ENCODE data around the gene DOK5. TPM values are rescaled to one million over a fixed set of nuclear protein-coding genes. Genes with fewer than 3 reads are reported as not detected.

Gene DOK5
- total RNA-seq, 6 experiments from 2014 or later = 0.14 TPM; not detected in 5

DNA sequence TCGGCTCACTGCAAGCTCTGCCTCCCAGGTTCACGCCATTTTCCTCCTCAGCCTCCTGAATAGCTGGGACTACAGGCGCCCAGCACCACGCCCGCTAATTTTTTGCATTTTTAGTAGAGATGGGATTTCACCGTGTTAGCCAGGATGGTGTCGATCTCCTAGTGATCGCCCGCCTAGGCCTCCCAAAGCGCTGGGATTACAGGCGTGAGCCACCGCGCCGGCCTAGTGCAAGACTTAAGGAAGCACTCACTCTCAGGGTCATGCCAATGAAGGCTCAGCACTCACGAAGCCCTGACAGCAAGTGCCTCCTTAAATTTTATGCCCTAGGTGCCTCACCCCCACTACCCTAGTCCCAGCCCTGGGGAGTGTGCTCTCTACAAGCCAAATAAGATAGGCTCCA is 4.7 kb upstream of the DOK5 start:
- H3K27me3 Mint-ChIP-seq (ENCODE audit: insufficient read depth) = peaks cover under 1% of the 10 kb centered on the region; the same call in 1 of the 2 replicates
- H3K4me1 Mint-ChIP-seq (ENCODE audit: low read depth) = no peaks in the 10 kb centered on the region
- H3K4me3 Mint-ChIP-seq = no peak overlapping the region
- no peak overlapping the region for H3K27ac Mint-ChIP-seq
- H3K9me3 Mint-ChIP-seq = no peaks in the 10 kb centered on the region
- no peaks in the 10 kb centered on the region for H3K36me3 Mint-ChIP-seq (ENCODE audit: low read depth)
- TF ChIP-seq, protein P1, sequence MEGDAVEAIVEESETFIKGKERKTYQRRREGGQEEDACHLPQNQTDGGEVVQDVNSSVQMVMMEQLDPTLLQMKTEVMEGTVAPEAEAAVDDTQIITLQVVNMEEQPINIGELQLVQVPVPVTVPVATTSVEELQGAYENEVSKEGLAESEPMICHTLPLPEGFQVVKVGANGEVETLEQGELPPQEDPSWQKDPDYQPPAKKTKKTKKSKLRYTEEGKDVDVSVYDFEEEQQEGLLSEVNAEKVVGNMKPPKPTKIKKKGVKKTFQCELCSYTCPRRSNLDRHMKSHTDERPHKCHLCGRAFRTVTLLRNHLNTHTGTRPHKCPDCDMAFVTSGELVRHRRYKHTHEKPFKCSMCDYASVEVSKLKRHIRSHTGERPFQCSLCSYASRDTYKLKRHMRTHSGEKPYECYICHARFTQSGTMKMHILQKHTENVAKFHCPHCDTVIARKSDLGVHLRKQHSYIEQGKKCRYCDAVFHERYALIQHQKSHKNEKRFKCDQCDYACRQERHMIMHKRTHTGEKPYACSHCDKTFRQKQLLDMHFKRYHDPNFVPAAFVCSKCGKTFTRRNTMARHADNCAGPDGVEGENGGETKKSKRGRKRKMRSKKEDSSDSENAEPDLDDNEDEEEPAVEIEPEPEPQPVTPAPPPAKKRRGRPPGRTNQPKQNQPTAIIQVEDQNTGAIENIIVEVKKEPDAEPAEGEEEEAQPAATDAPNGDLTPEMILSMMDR (IDR thresholded peaks at IDR 0.05) = no peak
- no peak for DNase-seq

- Mint-ChIP-seq H3K27ac (no peak overlapping the region), H3K9me3 (no peaks in the 10 kb centered on the region), H3K4me1 (ENCODE audit: low read depth) (no peaks in the 10 kb centered on the region), H3K4me3 (no peak overlapping the region), H3K36me3 (ENCODE audit: low read depth) (no peaks in the 10 kb centered on the region), H3K27me3 (ENCODE audit: insufficient read depth) (peaks cover 11% of the 10 kb centered on the region; the same call in 1 of the 2 replicates)
- TF ChIP-seq, protein P1 (IDR thresholded peaks at IDR 0.05) = no peak
- DNase-seq = no peak
Measured at GRCh38 chr20:54472607-54473006, 2.8 kb upstream of the DOK5 start.

GRCh38 chr20:54473340-54473739 is 2.1 kb upstream of the DOK5 start:
- Mint-ChIP-seq H3K4me3 (no peak overlapping the region), H3K27ac (no peak overlapping the region), H3K36me3 (ENCODE audit: low read depth) (no peaks in the 10 kb centered on the region), H3K9me3 (no peaks in the 10 kb centered on the region), H3K27me3 (ENCODE audit: insufficient read depth) (peaks cover 11% of the 10 kb centered on the region; the same call in 1 of the 2 replicates), H3K4me1 (ENCODE audit: low read depth) (no peaks in the 10 kb centered on the region)
- DNase-seq = no peak
- TF ChIP-seq, protein P1 (IDR thresholded peaks at IDR 0.05) = no peak

DNA sequence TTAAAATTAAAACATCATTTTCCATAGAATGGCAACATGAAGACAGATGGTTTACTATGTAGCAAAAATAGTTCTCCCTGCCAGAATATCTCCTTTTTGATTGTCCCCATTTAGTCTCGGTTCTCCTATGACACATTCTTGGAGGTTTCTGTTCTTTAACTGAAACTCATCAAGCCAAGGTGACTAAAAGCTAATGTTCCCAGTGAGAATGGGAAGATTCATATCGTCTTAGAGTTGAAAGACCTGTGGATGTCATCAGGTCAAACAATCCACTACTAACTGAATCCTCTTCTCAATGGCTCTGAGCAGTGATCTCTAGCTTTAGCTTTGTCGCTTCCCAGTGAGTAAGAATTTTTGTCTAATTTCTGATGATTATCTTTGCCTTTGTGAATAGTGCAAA is 1.3 kb upstream of the DOK5 start:
- Mint-ChIP-seq H3K4me3 (no peak overlapping the region), H3K27ac (no peak overlapping the region)

GRCh38 chr20:54474866-54475265 is 527 bp upstream of the DOK5 start:
- H3K4me1 Mint-ChIP-seq (ENCODE audit: low read depth) = no peaks in the 10 kb centered on the region
- no peak for DNase-seq
- no peaks in the 10 kb centered on the region for H3K9me3 Mint-ChIP-seq
- H3K36me3 Mint-ChIP-seq (ENCODE audit: low read depth) = no peaks in the 10 kb centered on the region
- H3K27me3 Mint-ChIP-seq (ENCODE audit: insufficient read depth) = peaks cover 11% of the 10 kb centered on the region; the same call in 1 of the 2 replicates
- no peak overlapping the region for H3K4me3 Mint-ChIP-seq
- H3K27ac Mint-ChIP-seq = no peak overlapping the region
- TF ChIP-seq, protein P1 (IDR thresholded peaks at IDR 0.05) = no peak

More for the DNA sequence above, 1.3 kb upstream of the DOK5 start:
- Mint-ChIP-seq H3K9me3 (no peaks in the 10 kb centered on the region), H3K36me3 (ENCODE audit: low read depth) (no peaks in the 10 kb centered on the region), H3K4me1 (ENCODE audit: low read depth) (no peaks in the 10 kb centered on the region), H3K27me3 (ENCODE audit: insufficient read depth) (peaks cover 11% of the 10 kb centered on the region; the same call in 1 of the 2 replicates)
- TF ChIP-seq, protein P1 (IDR thresholded peaks at IDR 0.05) = no peak
- no peak for DNase-seq
